Retinal pigment epithelial cell (primary cell): ENCODE measurements around the gene KHDRBS2.

Experiments
- DNase-seq: peaks from one replicate; pipeline ENCODE4 v3.0.0-alpha.2; 2010; ENCODE audit warnings: low read depth
- H3K4me3 ChIP-seq: 2 replicates; pipeline ENCODE4 v1.5.1; 2011; ENCODE audit warnings: mild to moderate bottlenecking, low read length, control low read depth, moderate library complexity
- TF ChIP-seq, protein P1 (sequence below): conservative IDR thresholded peaks from 2 replicates; pipeline ENCODE4 v1.5.1; 2011; ENCODE audit warnings: low read depth, low read length, control low read depth, inconsistent platforms

The KHDRBS2 gene

DNA sequence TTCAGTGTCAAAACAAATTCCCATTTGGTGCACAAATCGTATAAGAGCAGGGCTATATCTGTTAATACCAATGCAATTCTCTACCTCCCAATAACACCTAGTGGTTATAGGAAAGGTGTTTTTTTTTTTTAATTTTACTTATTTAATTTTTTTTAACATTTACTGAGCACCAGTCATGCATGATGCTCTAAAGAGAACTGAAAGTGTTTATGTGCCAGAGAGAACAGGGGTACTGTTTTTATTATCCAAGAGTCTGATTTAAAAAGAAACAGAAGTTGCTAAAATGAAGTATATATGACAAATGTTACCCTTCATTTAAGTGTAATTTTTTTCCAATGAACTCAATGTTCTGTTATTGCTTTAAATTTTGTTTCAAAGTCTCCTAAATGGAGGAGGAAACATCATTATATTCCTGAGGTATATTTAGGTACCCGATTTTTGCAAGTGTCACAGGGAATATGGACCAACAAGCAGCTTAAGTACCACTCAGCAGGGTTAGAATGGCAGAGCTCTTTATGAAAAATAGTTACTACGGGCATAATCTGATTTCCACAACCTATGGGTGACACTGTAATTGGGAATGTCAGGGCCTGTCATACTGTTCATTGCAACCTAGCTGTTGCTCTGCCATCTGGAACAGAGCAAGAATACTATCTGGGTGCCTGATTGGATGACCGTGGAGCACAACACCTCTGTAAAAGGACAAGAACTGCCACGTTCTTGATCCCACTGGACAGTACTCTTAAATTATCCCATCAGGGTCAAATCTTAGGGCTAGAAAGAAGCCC, 195.4 kb downstream of the KHDRBS2 start:
- TF ChIP-seq, protein P1, sequence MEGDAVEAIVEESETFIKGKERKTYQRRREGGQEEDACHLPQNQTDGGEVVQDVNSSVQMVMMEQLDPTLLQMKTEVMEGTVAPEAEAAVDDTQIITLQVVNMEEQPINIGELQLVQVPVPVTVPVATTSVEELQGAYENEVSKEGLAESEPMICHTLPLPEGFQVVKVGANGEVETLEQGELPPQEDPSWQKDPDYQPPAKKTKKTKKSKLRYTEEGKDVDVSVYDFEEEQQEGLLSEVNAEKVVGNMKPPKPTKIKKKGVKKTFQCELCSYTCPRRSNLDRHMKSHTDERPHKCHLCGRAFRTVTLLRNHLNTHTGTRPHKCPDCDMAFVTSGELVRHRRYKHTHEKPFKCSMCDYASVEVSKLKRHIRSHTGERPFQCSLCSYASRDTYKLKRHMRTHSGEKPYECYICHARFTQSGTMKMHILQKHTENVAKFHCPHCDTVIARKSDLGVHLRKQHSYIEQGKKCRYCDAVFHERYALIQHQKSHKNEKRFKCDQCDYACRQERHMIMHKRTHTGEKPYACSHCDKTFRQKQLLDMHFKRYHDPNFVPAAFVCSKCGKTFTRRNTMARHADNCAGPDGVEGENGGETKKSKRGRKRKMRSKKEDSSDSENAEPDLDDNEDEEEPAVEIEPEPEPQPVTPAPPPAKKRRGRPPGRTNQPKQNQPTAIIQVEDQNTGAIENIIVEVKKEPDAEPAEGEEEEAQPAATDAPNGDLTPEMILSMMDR, result no peak
- H3K4me3 ChIP-seq, result no peak overlapping the region
- DNase-seq, result no peak

DNA sequence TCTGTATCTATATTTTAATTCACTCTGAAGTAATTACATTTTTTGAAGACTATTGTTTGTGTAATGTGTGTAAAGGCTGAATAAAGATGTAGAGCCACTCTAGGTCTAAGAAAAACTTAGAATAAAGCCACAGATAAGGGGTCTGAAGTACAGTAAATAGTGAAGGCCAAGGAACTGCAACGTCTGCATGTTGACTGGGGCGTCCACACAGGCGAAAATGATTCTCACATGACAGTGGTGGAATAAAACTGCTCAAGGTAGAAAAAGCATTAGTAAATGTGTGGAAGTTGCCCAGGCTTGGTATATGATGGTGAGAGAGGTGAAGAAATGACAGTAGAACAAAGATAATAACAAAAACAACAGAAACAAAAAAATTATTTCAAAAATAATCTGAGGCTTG, 196.2 kb downstream of the KHDRBS2 start:
- TF ChIP-seq, protein P1, result no peak
- DNase-seq, result no peak
- no peak overlapping the region for H3K4me3 ChIP-seq

DNA sequence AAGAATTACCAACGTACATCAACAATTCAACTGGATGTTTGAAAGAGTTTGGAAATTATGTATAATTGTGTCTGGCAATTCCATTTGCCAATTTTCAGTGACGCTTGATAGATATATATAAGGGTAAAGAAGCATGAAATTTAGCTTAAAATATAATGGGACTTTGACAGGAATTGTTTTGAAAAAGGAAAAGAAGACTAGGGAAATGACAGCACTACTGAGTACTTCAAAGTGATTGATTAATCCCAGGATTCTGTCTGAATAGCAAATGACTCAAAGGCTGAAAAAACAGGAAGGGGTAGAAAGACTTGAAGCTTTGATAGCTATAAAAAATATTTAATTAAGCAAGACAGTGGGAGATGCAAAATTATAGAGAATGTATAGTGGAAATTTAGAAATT, 200.0 kb downstream of the KHDRBS2 start:
- no peak for DNase-seq
- TF ChIP-seq, protein P1, result no peak
- H3K4me3 ChIP-seq, result no peak overlapping the region

DNA sequence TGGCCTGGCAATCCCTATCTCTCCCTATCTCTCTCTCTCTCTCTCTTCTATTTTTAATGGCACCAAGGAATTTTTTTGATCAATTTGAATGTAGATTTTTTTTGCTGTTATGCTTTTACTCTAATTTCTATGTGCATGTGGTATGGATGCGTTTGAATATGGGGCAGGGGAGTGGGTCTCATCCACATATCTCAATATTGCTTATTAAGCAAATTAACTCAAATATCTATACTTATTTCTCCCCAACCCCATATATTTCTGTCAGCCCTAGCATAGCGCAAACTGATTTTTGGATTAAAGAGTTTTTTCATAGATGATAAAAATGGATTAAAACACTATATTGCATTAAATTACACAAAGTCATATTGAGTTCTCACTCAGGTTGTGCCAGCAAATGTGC, 210.2 kb downstream of the KHDRBS2 start:
- DNase-seq, result no peak
- H3K4me3 ChIP-seq, result no peak overlapping the region
- TF ChIP-seq, protein P1, result no peak

DNA sequence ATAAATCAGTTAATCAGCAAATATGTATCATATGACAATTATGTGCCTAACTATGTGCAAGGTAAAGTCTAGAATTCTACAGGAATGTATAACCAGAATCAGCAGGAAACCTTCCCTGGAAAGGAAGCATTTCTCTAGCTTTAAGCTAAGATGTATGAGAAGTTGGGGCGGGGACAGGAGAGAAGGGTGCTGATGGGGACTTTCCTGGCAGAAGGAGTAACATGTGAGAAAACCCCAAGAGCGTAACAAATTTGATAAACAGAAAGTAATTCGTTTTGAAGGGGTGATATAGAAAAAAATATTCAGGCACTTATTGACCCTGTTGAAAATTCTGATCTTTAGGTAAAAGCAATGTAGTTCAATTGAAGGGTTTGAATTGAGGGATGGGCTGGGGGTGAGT, 226.1 kb downstream of the KHDRBS2 start:
- TF ChIP-seq, protein P1, result no peak
- DNase-seq, result no peak
- no peak overlapping the region for H3K4me3 ChIP-seq

DNA sequence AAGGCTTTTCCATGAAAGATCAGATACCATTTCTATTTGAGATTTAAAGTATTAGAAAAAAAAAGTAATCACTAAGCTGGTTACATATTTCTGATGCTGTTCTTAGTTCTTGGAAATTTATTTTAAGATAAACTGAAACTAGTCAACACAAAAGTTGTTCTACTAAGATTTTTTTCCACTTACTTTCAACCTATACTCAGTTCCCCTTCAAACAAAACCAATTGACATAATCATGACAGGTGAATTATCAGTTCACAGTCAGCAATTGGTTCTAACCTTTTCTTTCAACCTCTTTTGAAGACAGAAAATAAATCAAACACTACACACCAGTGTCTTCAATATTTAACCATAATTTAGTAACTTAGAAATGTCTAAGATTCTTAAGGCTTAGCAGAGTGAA, 228.7 kb downstream of the KHDRBS2 start:
- no peak for DNase-seq
- no peak overlapping the region for H3K4me3 ChIP-seq
- TF ChIP-seq, protein P1, result no peak

DNA sequence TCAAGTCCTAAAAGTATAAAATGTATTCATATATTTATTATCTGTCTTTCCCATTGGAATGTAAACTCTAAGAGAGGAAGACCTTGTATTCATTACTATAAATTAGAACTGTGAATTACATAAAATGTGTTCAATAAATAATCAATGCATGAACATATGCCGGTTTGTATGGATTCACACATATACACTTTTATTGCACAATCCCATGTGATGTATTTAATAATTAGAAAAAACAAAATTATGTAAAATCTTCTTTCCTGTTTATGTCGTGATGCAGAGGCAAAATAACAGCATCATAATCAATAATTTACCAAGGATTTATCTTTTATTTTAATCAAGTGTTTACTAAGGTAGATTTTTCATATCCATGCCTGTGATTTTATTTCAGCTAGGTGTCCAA, 240.5 kb downstream of the KHDRBS2 start:
- no peak for DNase-seq
- no peak overlapping the region for H3K4me3 ChIP-seq
- TF ChIP-seq, protein P1, result no peak
